Measurements from ENCODE around the gene BAG1. TPM values are rescaled to one million over a fixed set of nuclear protein-coding genes. Genes with fewer than 3 reads are reported as not detected.

The BAG1 gene
- total RNA-seq, 2 experiments from 2014 or later = 56.3 to 57.1 TPM

- POLR2A ChIA-PET = interaction anchor here (1.4 to 3.0 kb wide), 4 partner anchors 10 to 268 kb away, joined by 3 to 51 read pairs (median 30); partner anchors contain the start of genes BAG1, CHMP5 and DNAJA1
Observed at GRCh38 chr9:33291901-33292300, 27.4 kb upstream of the BAG1 start.

GRCh38 chr9:33291031-33291397 lies 26.5 kb upstream of the BAG1 start:
- Mint-ChIP-seq H3K9me3 (no peaks in the 10 kb centered on the region), H3K27me3 (no peaks in the 10 kb centered on the region), H3K4me1 (peaks cover 61% of the 10 kb centered on the region), H3K27ac (peak overlapping the region; percentile 99), H3K4me3 (peak overlapping the region; percentile 93), H3K36me3 (ENCODE audit: low read depth) (peaks cover 53% of the 10 kb centered on the region)
- CTCF ChIA-PET = interaction anchor here (1.0 to 1.9 kb wide), 4 partner anchors 18 to 176 kb away, joined by 3 to 9 read pairs (median 6); partner anchors contain the start of genes BAG1 and CHMP5
- POLR2A ChIA-PET = interaction anchor here (0.7 to 3.0 kb wide), 27 partner anchors 9 to 888 kb away, joined by 3 to 51 read pairs (median 6); partner anchors contain the start of genes APTX, AQP3, B4GALT1 and BAG1
- no peak for DNase-seq

More at GRCh38 chr9:33291901-33292300, 27.4 kb upstream of the BAG1 start:
- H3K4me1 Mint-ChIP-seq = peaks cover 65% of the 10 kb centered on the region
- peaks cover 56% of the 10 kb centered on the region for H3K36me3 Mint-ChIP-seq (ENCODE audit: low read depth)
- DNase-seq = no peak
- CTCF ChIA-PET = no interaction called here
- peak overlapping the region; percentile 93 for H3K4me3 Mint-ChIP-seq
- H3K27me3 Mint-ChIP-seq = no peaks in the 10 kb centered on the region
- H3K27ac Mint-ChIP-seq = peak overlapping the region; percentile 99
- H3K9me3 Mint-ChIP-seq = no peaks in the 10 kb centered on the region

DNA sequence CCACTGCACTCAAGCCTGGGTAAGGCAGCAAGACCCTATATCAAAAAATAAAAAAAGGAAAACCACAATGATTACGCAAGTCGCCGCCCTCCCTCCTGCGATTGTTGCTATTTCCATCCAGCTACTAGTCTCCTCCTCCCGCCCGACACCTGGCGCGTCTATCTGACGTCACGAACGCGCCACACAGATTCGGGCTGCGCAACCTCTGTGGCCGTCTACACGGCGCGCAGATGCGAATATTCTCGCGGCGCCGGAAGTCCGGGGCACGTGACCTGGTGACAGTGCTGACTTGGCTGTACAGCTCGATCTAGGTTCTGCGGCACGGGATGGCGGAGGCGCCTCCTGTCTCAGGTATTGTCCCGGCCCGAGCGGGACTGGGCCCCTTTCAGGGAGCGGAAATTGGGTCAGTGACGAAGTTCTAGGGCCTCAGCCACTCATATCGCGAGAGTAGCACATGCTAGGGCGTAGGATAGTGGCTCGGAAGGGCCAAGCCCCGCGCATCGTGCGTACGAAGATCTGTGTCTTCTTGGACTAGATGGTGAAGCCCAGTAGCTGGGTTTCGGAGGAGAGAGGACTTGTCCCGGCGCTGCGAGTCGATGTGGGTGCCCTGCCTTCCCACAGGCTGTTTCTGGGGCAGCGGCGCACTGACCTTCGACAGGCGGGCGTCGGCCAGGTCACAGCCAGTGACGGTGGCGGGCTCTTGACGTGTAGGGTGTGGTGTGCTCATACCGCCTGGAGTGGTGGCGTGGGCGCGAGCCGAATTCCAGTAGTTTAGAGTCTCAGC lies 25.9 kb upstream of the BAG1 start, which contains the start of gene NFX1:
TSS of gene NFX1 (plus strand) at position 270 of the 784 bp plus-strand sequence. CDS start at position 327, 57 bp downstream.
- Mint-ChIP-seq H3K4me3 (peak within 1 kb of the TSS; percentile 93), H3K27ac (peak within 1 kb of the TSS; percentile 99), H3K4me1 (peaks cover 59% of the 10 kb centered on the region), H3K27me3 (no peaks in the 10 kb centered on the region), H3K9me3 (no peaks in the 10 kb centered on the region), H3K36me3 (ENCODE audit: low read depth) (peaks cover 50% of the 10 kb centered on the region)
- POLR2A ChIA-PET = interaction anchor here (0.6 to 3.0 kb wide), 37 partner anchors 8 to 888 kb away, joined by 3 to 51 read pairs (median 5); partner anchors contain the start of genes APTX, AQP3, B4GALT1 and BAG1
- CTCF ChIA-PET = interaction anchor here (0.6 to 1.9 kb wide), 14 partner anchors 11 to 264 kb away, joined by 3 to 9 read pairs (median 4); partner anchors contain the start of genes B4GALT1, BAG1, CHMP5 and NOL6
- peak; percentile 99 for DNase-seq

DNA sequence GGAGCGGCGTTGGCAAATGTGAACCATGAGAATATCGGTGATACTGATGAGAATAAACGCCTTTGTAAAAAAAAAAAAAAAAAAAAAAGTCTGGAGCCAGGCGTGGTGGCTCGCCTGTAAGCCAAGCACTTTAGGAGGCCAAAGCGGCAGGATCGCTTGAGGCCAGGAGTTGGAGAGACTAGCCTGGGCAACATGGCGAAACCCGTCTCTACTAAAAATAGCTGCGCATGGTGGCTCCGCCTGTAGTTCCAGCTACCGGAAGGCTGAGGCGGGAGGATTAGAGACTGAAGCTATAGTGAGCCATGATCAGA lies 25.4 kb upstream of the BAG1 start:
- Mint-ChIP-seq H3K4me1 (peaks cover 55% of the 10 kb centered on the region), H3K27me3 (no peaks in the 10 kb centered on the region), H3K4me3 (peak overlapping the region; percentile 93), H3K27ac (peak overlapping the region; percentile 99), H3K36me3 (ENCODE audit: low read depth) (peaks cover 47% of the 10 kb centered on the region), H3K9me3 (no peaks in the 10 kb centered on the region)
- POLR2A ChIA-PET = interaction anchor here (0.6 to 3.0 kb wide), 35 partner anchors 8 to 889 kb away, joined by 3 to 51 read pairs (median 5); partner anchors contain the start of genes APTX, AQP3, B4GALT1 and BAG1
- CTCF ChIA-PET = interaction anchor here (0.6 to 1.9 kb wide), 14 partner anchors 11 to 263 kb away, joined by 3 to 9 read pairs (median 4); partner anchors contain the start of genes B4GALT1, BAG1, CHMP5 and NOL6
- no peak for DNase-seq

DNA sequence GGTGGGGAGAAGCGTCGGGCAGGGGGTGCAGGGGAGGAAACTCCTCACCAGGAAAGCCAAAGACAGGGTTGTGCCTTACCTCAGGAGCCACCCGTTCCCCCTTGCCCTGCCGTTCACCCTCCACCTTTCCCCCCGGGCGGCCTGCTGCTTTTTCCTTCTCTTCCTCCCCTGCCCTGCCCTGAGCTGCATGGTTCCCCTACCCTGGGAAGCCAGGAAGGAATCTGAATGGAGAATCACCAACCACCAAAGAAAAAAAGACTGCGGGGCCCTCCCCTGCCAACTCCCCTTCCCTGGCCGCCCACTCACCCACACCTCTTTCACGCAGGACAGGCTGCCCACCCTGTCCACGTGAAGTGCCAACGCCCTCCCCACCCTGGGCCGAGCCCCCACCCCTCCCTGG lies 25.0 kb upstream of the BAG1 start:
- Mint-ChIP-seq H3K4me3 (peak overlapping the region; percentile 93), H3K36me3 (ENCODE audit: low read depth) (peaks cover 43% of the 10 kb centered on the region), H3K27me3 (no peaks in the 10 kb centered on the region), H3K9me3 (no peaks in the 10 kb centered on the region), H3K4me1 (peaks cover 51% of the 10 kb centered on the region), H3K27ac (peak overlapping the region; percentile 99)
- CTCF ChIA-PET = interaction anchor here (0.9 to 1.9 kb wide), 11 partner anchors 12 to 263 kb away, joined by 3 to 8 read pairs (median 4); partner anchors contain the start of genes B4GALT1, BAG1, CHMP5 and NOL6
- DNase-seq = peak; percentile 22
- POLR2A ChIA-PET = interaction anchor here (0.8 to 3.0 kb wide), 26 partner anchors 9 to 759 kb away, joined by 3 to 51 read pairs (median 6); partner anchors contain the start of genes APTX, AQP3, B4GALT1 and BAG1

DNA sequence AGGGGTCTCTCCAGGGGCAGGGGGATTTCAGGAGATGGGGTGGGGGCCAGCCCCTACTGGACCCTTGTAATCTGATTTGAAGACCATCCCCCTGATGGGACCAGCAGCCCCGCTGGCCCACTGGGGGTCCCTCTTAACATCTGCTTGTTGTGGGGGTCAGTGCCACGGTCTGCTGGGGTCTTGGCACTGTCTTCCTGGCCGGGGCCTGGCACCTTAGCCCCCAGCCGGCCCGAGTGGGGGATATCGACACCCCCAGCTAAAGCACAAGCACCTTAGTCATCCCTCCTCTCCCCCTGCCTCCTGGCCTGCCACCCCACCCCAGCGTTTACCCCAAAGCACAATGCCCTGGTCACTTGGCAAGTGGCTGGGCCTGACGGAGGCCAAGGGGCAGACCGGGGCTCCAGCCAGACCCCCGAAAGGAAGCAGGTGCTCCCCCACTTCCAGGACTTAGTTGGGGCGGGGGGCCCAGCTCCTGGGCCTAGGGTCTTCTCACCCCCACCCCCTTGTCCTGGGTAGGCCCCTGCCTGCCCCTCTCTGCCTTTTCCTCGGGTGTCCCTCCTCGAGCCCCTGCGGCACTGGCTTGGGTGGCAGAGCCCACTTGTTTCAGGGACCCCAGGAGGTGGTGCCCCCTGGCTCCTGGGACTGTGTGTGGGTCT lies 24.4 kb upstream of the BAG1 start:
- POLR2A ChIA-PET = interaction anchor here (1.2 to 2.8 kb wide), 3 partner anchors 8 to 126 kb away, joined by 3 to 51 read pairs (median 4); partner anchors contain the start of genes BAG1 and CHMP5
- Mint-ChIP-seq H3K27me3 (no peaks in the 10 kb centered on the region), H3K4me3 (no peak overlapping the region), H3K27ac (peak overlapping the region; percentile 47), H3K9me3 (no peaks in the 10 kb centered on the region), H3K36me3 (ENCODE audit: low read depth) (peaks cover 41% of the 10 kb centered on the region), H3K4me1 (peaks cover 45% of the 10 kb centered on the region)
- no peak for DNase-seq
- CTCF ChIA-PET = interaction anchor here (1.5 to 1.9 kb wide), 2 partner anchors 12 to 25 kb away, joined by 4 to 8 read pairs; partner anchors contain the start of genes BAG1 and CHMP5

DNA sequence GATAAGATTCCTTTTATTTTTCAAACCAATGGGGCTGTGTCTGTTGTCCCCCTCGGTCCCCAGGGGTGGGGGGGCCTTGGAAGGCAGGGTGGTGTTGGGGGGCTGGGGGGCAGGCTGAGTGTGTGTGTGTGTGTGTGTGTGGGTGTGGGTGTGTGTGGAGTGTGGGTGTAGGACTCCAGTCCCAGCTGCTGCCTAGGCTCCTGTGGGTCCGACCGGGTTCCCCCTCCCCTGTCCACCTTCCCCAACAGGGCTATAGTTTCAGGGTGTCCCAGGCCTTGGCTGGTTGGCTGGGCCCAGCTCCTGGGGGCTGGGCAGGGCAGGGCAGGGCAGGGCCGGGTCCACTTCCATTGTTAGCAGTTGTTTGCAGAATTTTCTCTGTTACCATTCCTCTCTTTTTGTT lies 23.7 kb upstream of the BAG1 start:
- H3K36me3 Mint-ChIP-seq (ENCODE audit: low read depth) = peaks cover 40% of the 10 kb centered on the region
- peaks cover 40% of the 10 kb centered on the region for H3K4me1 Mint-ChIP-seq
- POLR2A ChIA-PET = interaction anchor here (0.6 to 1.5 kb wide), 4 partner anchors 9 to 185 kb away, joined by 3 to 4 read pairs (median 3); partner anchors contain the start of gene NOL6
- H3K9me3 Mint-ChIP-seq = no peaks in the 10 kb centered on the region
- no peak overlapping the region for H3K4me3 Mint-ChIP-seq
- CTCF ChIA-PET = interaction anchor here (0.7 to 2.1 kb wide), 4 partner anchors 8 to 206 kb away, joined by 3 to 16 read pairs (median 5); partner anchors contain the start of gene NOL6
- H3K27ac Mint-ChIP-seq = peak overlapping the region; percentile 47
- DNase-seq = no peak
- no peaks in the 10 kb centered on the region for H3K27me3 Mint-ChIP-seq

- peak; percentile 63 for DNase-seq
- POLR2A ChIA-PET = interaction anchor here (0.6 to 1.7 kb wide), 7 partner anchors 22 to 761 kb away, joined by 3 to 13 read pairs (median 3); partner anchors contain the start of genes B4GALT1, BAG1, CHMP5 and NOL6
- Mint-ChIP-seq H3K27ac (peak overlapping the region; percentile 34), H3K9me3 (no peaks in the 10 kb centered on the region), H3K4me1 (peaks cover 29% of the 10 kb centered on the region), H3K27me3 (no peaks in the 10 kb centered on the region), H3K36me3 (ENCODE audit: low read depth) (peaks cover 40% of the 10 kb centered on the region), H3K4me3 (no peak overlapping the region)
- CTCF ChIA-PET = interaction anchor here (0.7 to 2.1 kb wide), 19 partner anchors 9 to 317 kb away, joined by 3 to 16 read pairs (median 4); partner anchors contain the start of genes NOL6 and SMU1
Observed at GRCh38 chr9:33287087-33287490, 22.6 kb upstream of the BAG1 start.

- DNase-seq = no peak
- CTCF ChIA-PET = interaction anchor here (1.3 to 2.1 kb wide), 2 partner anchors 11 to 168 kb away, joined by 3 to 4 read pairs; no protein-coding TSS in a partner anchor
- Mint-ChIP-seq H3K36me3 (ENCODE audit: low read depth) (peaks cover 35% of the 10 kb centered on the region), H3K4me3 (no peak overlapping the region), H3K27me3 (no peaks in the 10 kb centered on the region), H3K4me1 (peaks cover 15% of the 10 kb centered on the region), H3K9me3 (no peaks in the 10 kb centered on the region), H3K27ac (no peak overlapping the region)
- POLR2A ChIA-PET = no interaction called here
Observed at GRCh38 chr9:33285502-33285901, 21.0 kb upstream of the BAG1 start.

GRCh38 chr9:33277484-33277883 lies 13.0 kb upstream of the BAG1 start:
- Mint-ChIP-seq H3K4me3 (no peak overlapping the region), H3K36me3 (ENCODE audit: low read depth) (peaks cover 71% of the 10 kb centered on the region), H3K4me1 (peaks cover 23% of the 10 kb centered on the region), H3K27me3 (no peaks in the 10 kb centered on the region), H3K27ac (no peak overlapping the region), H3K9me3 (no peaks in the 10 kb centered on the region)
- POLR2A ChIA-PET = no interaction called here
- CTCF ChIA-PET = interaction anchor here (1.9 kb wide), 1 partner anchor 9 kb away, joined by 7 read pairs; no protein-coding TSS in a partner anchor
- no peak for DNase-seq

DNA sequence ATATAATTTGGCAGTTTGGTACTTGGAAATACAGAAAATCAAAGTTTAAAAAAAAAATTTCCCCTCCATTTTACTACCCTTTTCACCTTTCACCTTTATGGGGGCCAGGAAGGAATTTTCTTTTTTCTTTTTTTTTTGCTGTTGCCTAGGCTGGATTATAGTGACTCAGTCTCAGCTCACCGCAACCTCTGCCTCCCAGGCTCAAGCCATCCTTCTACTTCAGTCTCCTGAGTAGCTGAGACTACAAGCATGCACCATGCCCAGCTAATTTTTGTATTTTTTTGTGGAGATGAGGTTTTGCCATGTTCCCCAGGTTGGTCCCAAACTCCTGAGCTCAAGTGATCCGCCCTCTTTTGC lies 9.4 kb upstream of the BAG1 start:
- peaks cover 77% of the 10 kb centered on the region for H3K36me3 Mint-ChIP-seq (ENCODE audit: low read depth)
- H3K27me3 Mint-ChIP-seq = no peaks in the 10 kb centered on the region
- no peak for DNase-seq
- H3K27ac Mint-ChIP-seq = no peak overlapping the region
- no peak overlapping the region for H3K4me3 Mint-ChIP-seq
- ChIA-PET CTCF (interaction anchor here (0.6 to 1.6 kb wide), 4 partner anchors 9 to 48 kb away, joined by 3 to 6 read pairs (median 4); partner anchors contain the start of gene NFX1), POLR2A (interaction anchor here (1.5 kb wide), 1 partner anchor 9 kb away, joined by 3 read pairs; the partner anchor contains the start of genes BAG1 and CHMP5)
- peaks cover 39% of the 10 kb centered on the region for H3K4me1 Mint-ChIP-seq
- no peaks in the 10 kb centered on the region for H3K9me3 Mint-ChIP-seq

All from activated CD4-positive, alpha-beta memory T cell treated with anti-CD3 and anti-CD28 coated beads, Interleukin-2, amount 10 ng/mL, durations not matched to agents 7 days and 5 days (primary cell).